Right renal cortex interstitium (tissue), 3 donors: ENCODE results near the gene RAET1E. TPM values are rescaled to one million over a fixed set of nuclear protein-coding genes. Genes with fewer than 3 reads are reported as not detected.
A peak's percentile ranks its signal among the peaks of the same experiment; 100 is the strongest.
"Not testable (repeated sequence)": the region's sequence is repeated elsewhere in the genome, so short reads cannot be mapped to it uniquely, and the experiment has no call there.

ENCODE experiments used
- DNase-seq, 3 donors: peaks; one replicate each; pipeline ENCODE4 v3.0.0-alpha.2; 2013; ENCODE audit warnings: low read depth in 3 of 3, low spot score in 2 of 3
- polyA plus RNA-seq, 3 donors: library from polyadenylated mRNA; unstranded; fragments of 120-200 nt; gene quantifications; one replicate each; pipeline ENCODE4 v1.2.1, GENCODE V29; 2013; ENCODE audit not compliant: insufficient read length in 3 of 3

The RAET1E gene
- polyA plus RNA-seq, 3 donors = 0.43 to 0.59 (median 0.46) TPM

GRCh38 chr6:149863698-149864577 is 34.0 kb downstream of the RAET1E start, which contains the start of gene LRP11:
Gene LRP11 (minus strand): TSS chr6:149864359. CDS start chr6:149864020, 339 bp downstream.
- DNase-seq = peak in 2 of 3 donors; percentile 75 to 77

DNA sequence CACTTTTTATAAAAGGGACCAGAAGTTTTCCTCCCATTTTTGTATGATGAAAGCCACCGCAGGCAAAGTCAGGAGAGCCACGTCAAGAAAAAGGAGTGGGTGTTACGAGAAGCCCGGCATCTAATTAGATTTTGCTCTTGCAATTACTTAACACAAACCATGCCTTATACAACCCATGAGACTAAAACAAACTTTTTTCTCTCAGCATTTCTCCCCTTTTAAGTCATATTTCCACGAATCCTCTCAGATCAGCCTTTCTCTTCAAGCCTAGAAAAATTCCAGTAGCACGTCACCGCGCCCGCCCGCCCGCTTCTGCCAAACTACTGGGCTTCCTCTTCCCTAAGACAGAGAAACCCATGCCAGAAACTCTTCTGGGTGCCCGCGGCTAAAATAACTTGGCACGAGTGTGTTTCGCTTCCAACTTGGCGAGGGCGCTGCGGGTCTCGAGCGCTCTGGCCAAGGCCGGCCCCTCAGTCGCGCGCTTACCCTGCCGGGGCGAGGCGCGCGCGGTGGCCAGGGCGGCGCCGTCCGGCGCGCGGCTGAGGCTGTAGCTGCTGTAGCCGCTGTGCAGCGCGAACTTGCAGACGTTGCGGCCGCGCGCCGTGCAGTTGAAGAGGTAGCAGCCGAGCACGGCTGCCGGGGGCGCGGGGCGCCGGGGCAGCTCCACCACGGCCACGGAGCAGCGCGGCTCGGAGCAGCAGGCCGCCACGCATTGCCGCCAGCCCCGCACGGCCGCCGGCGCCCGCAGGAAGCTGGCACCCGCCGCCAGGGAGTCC is 34.8 kb downstream of the RAET1E start:
- peak in 2 of 3 donors; percentile 41 to 60 for DNase-seq

DNA sequence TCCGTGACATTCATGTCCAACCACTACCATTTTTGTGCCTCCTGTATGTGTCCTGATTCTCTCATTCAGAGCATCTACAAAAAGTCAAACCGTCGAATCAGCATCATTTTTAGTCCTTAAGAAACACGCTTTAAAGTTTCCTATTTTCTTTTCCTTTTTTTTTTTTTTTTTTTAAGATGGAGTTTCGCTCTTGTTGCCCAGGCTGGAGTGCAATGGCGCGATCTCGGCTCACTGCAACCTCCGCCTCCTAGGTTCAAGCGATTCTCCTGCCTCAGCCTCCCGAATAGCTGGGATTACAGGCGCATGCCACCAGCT is 35.5 kb downstream of the RAET1E start:
- DNase-seq = not testable (repeated sequence)

DNA sequence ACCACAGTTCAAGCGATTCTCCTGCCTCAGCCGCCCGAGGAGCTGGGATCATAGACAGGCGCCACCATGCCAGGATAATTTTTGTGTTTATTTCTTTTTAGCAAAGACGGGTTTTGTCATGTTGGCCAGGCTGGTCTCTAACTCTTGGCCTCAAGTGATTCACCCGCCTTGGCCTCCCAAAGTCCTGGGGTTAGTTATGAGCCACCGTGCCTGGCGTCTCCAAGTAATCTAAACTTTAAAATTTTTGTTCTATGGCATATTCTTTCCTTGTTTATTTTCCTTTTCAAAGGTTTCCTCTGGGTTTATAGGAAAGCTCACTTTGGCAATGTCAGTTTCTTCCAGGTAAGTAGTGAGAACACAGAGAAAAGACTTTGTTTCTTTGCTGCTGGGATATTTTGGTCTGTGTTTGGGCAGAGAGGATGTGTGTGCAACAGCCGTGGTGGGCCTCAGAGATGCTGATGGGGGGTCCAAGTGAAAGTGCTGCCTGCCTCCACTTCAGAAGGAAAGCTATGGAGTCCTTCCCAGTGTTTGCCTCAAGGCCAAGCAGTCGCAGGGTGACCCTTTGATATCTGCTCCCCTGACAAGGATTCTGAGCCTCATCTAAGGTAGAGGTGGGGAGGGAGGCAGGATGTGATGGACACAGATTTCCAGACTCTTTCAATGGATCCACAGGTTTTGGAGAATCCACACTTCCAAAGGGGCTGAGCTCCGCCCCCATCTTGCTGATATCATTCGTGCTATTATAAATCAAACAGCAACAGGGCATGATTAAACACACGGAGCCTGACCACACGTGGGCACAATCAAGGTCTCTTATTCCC is 36.1 kb downstream of the RAET1E start:
- no peak for DNase-seq

- DNase-seq = no peak
These were observed 36.9 kb downstream of the RAET1E start for GRCh38 chr6:149860834-149861602.

DNA sequence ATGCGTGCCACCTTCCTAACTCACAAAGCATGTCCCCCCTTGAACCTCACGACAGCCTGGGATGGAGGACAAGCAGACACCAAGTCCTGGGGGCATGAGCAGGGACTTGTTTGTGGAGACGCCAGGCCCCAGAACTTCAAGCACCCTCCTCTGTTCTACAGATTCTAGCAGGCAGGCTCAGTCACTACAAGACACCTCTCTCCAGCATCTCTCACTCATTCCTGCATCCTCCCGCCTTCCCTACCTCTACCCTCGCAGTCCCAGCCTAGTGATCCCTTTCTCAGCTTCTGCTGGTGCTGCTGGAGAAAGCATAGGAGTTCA is 37.4 kb downstream of the RAET1E start:
- no peak for DNase-seq

DNA sequence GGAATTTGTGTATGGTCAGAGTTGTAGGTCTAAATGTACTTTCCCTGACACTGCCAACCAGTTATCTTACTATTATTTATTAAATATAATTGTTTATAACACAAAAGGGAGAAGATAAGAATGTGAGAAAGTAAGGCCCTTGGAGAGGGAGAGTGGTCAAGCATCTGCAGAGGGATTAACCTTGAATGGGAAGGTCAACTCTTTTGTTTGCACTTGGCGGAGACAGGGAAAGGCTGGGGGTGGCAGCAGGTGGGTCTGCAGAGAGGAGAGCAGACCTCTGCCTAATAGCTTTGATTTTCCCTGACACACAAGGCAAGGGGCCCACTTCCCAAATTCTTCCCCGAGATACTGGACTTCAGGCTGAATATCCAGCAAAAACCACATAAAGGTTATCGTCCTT is 38.0 kb downstream of the RAET1E start:
- DNase-seq = no peak

GRCh38 chr6:149859368-149859767 is 38.5 kb downstream of the RAET1E start:
- no peak for DNase-seq

- DNase-seq = no peak
These were observed 40.4 kb downstream of the RAET1E start for GRCh38 chr6:149857541-149857940.

DNA sequence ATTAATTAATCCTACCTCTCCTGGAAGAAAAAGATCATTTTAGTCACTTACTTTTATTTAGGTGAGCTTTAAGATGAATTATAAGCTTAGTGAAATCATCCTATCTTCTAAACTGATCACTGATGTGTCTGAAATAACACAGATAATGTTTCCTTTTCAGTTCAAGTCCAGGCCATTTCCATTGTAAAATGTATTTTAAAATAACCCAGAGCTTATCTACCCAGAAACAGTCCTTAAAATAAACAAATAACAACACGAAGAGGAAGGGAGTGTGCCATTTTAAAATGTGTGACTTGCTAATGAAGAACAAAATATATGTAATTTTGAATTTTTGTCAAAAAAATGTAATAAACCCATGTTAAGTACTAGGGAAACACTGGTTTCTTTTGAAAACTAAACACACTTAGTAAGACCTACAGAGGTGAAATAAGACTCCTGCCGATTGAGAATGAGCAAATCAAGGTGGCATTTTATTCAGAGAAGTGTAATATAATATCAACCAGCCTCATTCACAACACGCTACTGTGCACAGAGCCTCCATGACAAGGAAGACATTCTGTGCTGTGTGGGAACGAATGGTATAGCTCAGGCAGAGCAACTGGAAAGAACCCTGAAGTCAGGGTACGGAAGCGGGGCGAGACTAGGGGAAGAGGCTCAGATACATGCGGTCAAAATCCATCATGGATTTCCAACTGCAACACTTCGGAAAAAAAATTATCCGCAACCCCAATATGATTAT is 41.5 kb downstream of the RAET1E start:
- DNase-seq = no peak

DNA sequence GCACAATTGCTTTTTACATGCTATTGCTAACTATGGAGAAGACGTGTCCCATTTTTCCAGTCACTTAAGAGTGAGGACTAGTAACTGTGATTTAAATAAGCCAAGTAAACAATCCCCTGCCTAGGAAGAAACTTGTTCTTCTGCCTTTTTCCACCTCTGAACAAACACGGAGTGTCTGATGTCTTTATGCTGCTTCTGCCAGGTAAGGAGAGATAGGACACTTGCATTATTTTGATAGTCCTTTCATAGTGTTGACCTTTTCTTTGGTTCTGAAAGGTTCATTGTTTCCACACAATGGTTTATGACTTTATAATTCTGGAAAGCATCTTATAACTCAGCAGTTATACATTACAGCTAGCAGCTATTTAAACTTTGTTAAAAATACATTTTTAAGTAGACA is 42.2 kb downstream of the RAET1E start:
- DNase-seq = no peak

DNA sequence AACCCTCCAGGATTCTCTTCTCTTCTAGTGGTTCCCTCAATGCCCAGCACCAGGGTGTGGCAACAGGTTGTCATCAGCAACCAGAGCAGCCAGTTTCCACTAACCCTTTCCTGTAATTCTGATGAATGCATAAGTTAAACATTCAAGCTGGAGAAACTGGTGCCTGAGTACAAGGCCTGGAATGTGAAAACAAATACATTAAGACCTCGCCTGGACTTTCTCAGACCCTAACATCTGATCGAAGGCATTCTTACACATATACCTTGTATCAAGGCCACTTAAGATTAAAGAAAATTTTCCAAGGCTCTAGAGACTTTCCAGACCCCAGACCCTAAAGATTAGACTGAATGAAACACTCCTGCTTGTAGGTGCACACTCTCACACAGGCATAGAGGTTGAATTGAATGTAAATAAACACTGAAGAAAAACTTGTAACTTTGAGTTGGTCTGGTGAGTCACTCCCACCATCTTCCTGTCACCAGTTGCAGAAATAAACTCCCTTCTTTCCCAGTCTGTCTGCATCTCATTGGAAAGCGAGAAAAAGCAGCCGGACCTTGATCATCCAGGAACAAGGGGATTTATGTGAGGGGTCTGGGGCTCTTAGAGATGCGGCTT is 42.8 kb downstream of the RAET1E start:
- DNase-seq = no peak

- no peak for DNase-seq
These were observed 43.4 kb downstream of the RAET1E start for GRCh38 chr6:149854532-149854931.

DNA sequence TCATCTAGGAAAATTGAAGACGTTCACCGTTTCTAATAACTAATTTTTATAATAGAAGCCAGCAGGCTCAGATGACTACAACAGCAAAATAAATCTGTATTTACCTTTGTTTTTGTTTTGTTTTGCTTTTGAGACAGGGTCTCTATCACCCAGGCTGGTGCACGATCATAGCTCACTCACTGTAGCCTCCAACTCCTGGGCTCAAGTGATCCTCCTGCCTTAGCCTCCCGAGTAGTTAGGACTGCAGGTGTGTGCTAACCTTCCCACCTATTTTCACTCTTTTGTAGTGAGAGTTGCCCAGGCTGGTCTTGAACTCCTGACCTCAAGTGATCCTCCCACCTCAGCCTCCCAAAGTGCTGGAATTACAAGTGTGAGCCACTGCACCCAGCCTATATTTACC is 43.9 kb downstream of the RAET1E start:
- DNase-seq = not testable (repeated sequence)

GRCh38 chr6:149852881-149853280 is 45.0 kb downstream of the RAET1E start:
- no peak for DNase-seq

DNA sequence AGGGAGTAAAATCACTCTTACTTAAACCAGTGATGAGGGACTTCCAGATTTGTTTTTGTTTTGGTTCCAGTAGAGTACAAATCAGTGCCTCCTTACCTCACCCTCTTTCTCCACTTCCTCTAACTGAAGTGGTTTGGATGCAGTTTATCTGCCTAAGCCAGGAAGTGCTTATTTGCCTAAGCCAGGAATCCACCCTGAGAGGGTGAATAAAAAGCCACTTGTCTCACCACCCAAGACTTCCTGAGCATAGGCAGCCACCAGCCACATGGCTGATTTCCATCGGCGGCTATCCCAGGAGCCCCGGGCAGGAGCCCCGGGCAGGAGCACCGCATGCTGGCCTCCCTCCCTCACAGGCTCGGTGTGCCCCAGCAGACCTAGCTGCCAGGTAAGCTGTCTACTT is 45.7 kb downstream of the RAET1E start:
- no peak for DNase-seq

- DNase-seq = no peak
These were observed 46.3 kb downstream of the RAET1E start for GRCh38 chr6:149851461-149852110.

- not testable (repeated sequence) for DNase-seq
These were observed 49.6 kb downstream of the RAET1E start for GRCh38 chr6:149848343-149848742.
